GM19328 (cell line): ENCODE results near the gene PTCH2.
"Not testable (repeated sequence)": the region's sequence is repeated elsewhere in the genome, so short reads cannot be mapped to it uniquely, and the experiment has no call there.

Experiments
- ATAC-seq: cut with Tn5 transposase; IDR thresholded peaks from one replicate; pipeline ENCODE4 v1.9.1; 2021; ENCODE audit warnings: mild to moderate bottlenecking, moderate library complexity; ENCODE audit not compliant: unreplicated experiment

The PTCH2 gene

GRCh38 chr1:44803062-44803311 is 40.1 kb downstream of the PTCH2 start:
- ATAC-seq = no peak

- ATAC-seq = no peak
Measured at GRCh38 chr1:44802306-44803061, 40.6 kb downstream of the PTCH2 start.

DNA sequence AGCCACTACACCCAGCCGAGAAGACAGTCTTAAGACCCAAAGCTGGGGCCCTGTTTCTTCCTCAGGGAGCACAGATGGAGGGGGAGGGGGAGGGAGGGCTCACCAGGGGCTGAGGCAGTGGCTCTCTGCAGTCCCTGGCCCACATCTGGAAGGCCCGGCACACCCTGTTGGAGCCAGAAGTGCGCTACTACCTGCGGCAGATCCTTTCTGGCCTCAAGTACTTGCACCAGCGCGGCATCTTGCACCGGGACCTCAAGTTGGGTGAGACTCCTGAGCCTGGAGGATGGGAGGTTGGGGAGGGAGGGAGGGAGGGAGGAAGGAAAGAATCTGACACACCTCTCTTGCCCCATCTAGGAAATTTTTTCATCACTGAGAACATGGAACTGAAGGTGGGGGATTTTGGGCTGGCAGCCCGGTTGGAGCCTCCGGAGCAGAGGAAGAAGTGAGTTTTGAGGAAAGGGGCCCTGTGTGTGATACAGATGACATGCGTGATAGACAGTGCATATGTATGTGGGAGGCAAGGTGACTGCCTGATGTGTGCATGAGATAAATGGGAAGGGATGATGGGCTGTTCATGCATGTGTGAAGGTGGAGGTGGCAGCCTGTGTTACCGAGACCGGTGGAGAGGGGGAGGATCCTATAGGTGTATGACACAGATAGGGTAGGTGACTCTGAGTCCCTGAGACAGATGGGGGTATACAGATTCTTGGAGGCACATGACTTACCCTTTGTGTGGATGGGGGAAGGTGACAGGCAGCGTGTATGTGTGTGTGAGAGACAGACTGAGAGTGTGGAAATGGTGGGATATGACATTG is 41.4 kb downstream of the PTCH2 start:
- no peak for ATAC-seq

GRCh38 chr1:44799770-44800584 is 43.1 kb downstream of the PTCH2 start, which contains the start of gene PLK3:
Gene PLK3, plus strand, starts transcription at chr1:44800377. Its CDS starts 87 bp downstream, at chr1:44800464.
- peak; percentile 84 for ATAC-seq

GRCh38 chr1:44798481-44799365 is 44.3 kb downstream of the PTCH2 start:
- no peak for ATAC-seq

- not testable (repeated sequence) for ATAC-seq
Measured at GRCh38 chr1:44797886-44798285, 45.2 kb downstream of the PTCH2 start.

GRCh38 chr1:44792736-44793502 is 50.1 kb downstream of the PTCH2 start:
- ATAC-seq = no peak

DNA sequence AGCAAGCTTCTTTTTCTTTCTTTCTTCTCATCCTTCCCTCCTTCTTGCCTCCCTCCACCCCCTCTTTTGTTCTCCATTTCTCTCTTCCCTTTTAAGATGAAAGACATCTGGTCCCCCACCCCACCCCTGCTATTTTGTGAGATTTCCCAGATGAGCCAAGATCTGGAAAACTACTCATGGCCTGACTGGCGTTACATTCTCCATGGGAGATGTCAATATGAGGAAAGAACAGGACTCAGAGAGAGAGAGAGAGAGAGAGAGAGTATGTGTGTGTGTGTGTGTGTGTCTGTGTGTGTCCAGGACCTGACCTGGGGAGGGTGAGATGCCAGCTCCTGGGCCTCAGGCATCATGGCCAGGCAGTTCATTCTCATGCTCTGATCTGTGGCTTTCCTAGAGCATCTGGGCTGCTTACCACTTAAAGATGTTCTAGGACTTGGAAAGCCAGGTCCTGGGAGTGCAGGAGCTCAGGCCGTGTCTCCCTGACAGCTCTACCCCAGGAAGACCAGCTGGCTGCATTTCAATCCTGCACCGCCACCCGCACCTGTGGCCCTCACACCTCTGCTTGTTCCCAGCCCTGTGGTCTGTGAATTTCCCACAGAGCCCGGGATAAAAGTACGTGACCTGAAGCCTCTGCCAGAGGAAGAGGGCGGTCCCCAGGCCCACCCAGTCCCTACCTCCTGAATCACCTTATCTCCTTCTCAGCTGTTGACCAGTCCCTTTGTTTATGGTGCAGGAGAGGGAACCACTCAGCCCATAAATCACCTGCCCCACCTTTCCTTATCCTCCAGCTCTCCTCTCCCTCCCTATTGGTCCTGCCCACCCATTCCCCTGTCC is 51.9 kb downstream of the PTCH2 start:
- no peak for ATAC-seq

GRCh38 chr1:44788120-44788860 is 54.8 kb downstream of the PTCH2 start, which contains the start of gene BEST4:
Gene BEST4, minus strand, starts transcription at chr1:44788170. Its CDS starts 465 bp downstream, at chr1:44787705.
- no peak for ATAC-seq

GRCh38 chr1:44787506-44787905 is 55.5 kb downstream of the PTCH2 start:
- no peak for ATAC-seq

GRCh38 chr1:44786841-44787426 is 56.1 kb downstream of the PTCH2 start:
- ATAC-seq = no peak

DNA sequence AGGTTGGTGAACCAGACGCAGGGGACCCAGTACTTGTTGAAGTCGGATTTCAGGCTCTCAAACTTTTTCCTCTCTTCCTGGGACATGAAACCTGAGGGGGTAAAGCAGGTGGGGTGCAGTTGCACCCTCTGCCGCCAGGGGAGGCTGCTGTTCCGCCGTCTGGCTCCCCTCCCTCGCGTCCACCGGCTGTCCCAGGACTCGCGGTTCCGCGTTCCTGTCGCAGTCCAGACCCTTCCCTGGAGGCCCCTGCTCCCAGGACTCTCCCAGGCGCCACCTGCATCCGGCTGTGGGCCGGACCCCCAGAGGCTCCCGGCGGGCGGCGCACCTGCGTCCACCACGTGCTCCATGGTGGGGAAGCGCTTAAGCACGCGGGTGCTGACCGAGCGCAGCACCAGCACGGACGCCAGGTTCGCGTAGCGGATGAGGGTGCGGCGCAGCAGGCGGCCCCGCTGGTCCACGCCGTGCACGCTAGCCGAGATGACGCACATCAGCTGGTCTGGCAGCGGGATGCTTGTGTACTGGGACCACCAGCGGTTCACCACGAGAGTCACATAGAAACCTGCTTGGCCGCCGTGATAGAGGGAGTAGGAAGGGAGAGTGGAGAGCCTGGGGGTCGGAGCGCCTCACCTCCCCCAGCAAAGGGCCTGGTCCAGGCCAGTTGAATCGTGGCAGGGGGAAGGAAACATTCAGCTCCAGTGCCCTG is 56.8 kb downstream of the PTCH2 start:
- ATAC-seq = no peak

GRCh38 chr1:44785501-44786137 is 57.4 kb downstream of the PTCH2 start:
- no peak for ATAC-seq

DNA sequence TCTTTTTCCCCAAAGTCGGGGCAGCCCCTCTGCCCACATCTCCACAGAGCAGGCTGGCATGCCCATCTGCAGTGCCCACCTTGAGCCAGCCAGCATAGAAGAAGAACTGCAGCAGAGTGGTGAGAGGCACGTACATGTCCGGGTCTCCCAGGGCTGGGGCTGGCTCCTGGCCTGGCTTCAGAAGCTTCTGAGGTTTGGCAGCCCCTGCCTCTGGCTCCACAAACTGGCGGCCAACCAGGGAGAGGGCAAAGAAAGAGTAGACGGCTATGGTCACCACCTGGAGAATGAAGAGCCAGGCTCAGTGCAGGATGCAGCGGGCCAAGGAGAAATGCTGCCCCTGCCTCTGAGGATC is 58.0 kb downstream of the PTCH2 start:
- ATAC-seq = no peak

GRCh38 chr1:44784094-44785028 is 58.7 kb downstream of the PTCH2 start:
- no peak for ATAC-seq

GRCh38 chr1:44783697-44784093 is 59.4 kb downstream of the PTCH2 start:
- ATAC-seq = no peak
